ENCODE data around the gene CTNNA2. TPM values are rescaled to one million over a fixed set of nuclear protein-coding genes. Genes with fewer than 3 reads are reported as not detected.

The CTNNA2 gene
- polyA plus RNA-seq, 1 of the 3 experiments (the other 2 are of a cell fraction), result 0.30 TPM

DNA sequence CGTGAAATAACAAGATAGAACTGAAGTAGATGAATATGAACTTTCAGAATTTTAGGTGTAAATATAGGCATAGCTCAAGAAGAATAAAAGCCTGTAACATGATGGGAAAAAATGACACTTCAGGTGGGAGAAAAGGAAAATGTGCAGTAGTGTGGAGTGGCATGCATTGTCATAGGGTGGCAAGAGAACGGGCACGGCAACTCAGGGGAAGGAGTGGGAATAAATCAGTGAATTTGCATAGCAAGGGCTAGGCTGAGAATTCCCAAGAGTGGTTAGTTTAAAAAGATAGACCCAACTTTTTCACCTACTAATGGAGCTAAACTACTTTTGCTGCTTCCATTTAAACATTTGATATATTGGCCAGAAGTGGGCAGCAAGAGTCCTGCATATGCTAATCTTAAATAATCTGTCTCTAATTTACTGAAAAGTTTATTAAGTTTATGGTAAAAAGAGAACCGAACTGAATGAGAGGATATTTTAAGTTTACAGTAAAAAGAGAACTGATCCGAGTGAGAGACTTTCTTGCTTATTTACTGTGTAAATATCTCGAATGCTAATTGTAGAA lies 228.1 kb downstream of the CTNNA2 start (continued):
- TF ChIP-seq, protein P1, sequence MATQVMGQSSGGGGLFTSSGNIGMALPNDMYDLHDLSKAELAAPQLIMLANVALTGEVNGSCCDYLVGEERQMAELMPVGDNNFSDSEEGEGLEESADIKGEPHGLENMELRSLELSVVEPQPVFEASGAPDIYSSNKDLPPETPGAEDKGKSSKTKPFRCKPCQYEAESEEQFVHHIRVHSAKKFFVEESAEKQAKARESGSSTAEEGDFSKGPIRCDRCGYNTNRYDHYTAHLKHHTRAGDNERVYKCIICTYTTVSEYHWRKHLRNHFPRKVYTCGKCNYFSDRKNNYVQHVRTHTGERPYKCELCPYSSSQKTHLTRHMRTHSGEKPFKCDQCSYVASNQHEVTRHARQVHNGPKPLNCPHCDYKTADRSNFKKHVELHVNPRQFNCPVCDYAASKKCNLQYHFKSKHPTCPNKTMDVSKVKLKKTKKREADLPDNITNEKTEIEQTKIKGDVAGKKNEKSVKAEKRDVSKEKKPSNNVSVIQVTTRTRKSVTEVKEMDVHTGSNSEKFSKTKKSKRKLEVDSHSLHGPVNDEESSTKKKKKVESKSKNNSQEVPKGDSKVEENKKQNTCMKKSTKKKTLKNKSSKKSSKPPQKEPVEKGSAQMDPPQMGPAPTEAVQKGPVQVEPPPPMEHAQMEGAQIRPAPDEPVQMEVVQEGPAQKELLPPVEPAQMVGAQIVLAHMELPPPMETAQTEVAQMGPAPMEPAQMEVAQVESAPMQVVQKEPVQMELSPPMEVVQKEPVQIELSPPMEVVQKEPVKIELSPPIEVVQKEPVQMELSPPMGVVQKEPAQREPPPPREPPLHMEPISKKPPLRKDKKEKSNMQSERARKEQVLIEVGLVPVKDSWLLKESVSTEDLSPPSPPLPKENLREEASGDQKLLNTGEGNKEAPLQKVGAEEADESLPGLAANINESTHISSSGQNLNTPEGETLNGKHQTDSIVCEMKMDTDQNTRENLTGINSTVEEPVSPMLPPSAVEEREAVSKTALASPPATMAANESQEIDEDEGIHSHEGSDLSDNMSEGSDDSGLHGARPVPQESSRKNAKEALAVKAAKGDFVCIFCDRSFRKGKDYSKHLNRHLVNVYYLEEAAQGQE (IDR thresholded peaks at IDR 0.05; ENCODE audit: low read depth, low read length), result no peak
- TF ChIP-seq, protein P2, sequence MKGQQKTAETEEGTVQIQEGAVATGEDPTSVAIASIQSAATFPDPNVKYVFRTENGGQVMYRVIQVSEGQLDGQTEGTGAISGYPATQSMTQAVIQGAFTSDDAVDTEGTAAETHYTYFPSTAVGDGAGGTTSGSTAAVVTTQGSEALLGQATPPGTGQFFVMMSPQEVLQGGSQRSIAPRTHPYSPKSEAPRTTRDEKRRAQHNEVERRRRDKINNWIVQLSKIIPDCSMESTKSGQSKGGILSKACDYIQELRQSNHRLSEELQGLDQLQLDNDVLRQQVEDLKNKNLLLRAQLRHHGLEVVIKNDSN (IDR thresholded peaks at IDR 0.05; ENCODE audit: borderline replicate concordance, low read depth), result no peak

DNA sequence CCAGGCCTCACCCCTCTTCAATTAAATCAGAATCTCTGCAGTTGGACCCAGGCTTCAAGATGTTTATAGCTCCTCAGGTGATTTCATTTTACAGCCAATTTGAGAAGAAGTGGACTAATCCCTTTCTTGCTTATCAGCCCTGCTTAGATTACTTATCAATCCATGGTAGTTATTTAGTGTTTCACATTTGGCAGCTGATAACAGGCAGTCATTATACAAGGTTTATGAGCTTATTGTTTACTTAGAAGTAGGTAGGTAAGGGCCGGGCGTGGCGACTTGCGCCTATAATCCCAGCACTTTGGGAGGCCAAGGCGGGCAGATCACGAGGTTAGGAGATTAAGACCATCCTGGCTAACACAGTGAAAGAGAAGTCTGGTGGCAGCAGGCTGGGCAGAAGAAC lies 237.5 kb downstream of the CTNNA2 start:
- no peaks in the 10 kb centered on the region for H3K9me2 ChIP-seq
- ChIA-PET CTCF (no interaction called here), POLR2A (no interaction called here)
- H3K9me3 ChIP-seq, result no peaks in the 10 kb centered on the region
- no peaks in the 10 kb centered on the region for H4K20me1 ChIP-seq (ENCODE audit: insufficient read depth)
- 71% methylated on average over 6 of the region's 6 CpGs for WGBS (ENCODE audit: low lambda C conversion rate)
- no peak overlapping the region for H3K4me2 ChIP-seq
- H3K27me3 ChIP-seq (ENCODE audit: insufficient read depth), result no peaks in the 10 kb centered on the region
- no peaks in the 10 kb centered on the region for H3K4me1 ChIP-seq (ENCODE audit: control insufficient read depth in 1 of 2, insufficient read depth in 2 of 2, low read depth in 1 of 2, low read length in 1 of 2)
- no peaks in the 10 kb centered on the region for H3F3A ChIP-seq (replicated peaks; ENCODE audit: insufficient read depth)
- no peak overlapping the region for H2AFZ ChIP-seq (ENCODE audit: low read depth)
- H3K4me3 ChIP-seq (ENCODE audit: low read depth in 2 of 2, low read length in 1 of 2), result no peak overlapping the region
- no peaks in the 10 kb centered on the region for H3K79me2 ChIP-seq (ENCODE audit: insufficient read depth)
- TF ChIP-seq TCF12 (IDR thresholded peaks at IDR 0.05), result no peak
- TF ChIP-seq, protein P2 (IDR thresholded peaks at IDR 0.05; ENCODE audit: borderline replicate concordance, low read depth), result no peak
- no peak for TF ChIP-seq GATA2 (CRISPR knock-in tag; IDR thresholded peaks at IDR 0.05)
- TF ChIP-seq RXRA (IDR thresholded peaks at IDR 0.05; ENCODE audit: borderline replicate concordance, low read depth), result no peak
- TF ChIP-seq, protein P1 (IDR thresholded peaks at IDR 0.05; ENCODE audit: low read depth, low read length), result no peak
- TF ChIP-seq, protein P3, sequence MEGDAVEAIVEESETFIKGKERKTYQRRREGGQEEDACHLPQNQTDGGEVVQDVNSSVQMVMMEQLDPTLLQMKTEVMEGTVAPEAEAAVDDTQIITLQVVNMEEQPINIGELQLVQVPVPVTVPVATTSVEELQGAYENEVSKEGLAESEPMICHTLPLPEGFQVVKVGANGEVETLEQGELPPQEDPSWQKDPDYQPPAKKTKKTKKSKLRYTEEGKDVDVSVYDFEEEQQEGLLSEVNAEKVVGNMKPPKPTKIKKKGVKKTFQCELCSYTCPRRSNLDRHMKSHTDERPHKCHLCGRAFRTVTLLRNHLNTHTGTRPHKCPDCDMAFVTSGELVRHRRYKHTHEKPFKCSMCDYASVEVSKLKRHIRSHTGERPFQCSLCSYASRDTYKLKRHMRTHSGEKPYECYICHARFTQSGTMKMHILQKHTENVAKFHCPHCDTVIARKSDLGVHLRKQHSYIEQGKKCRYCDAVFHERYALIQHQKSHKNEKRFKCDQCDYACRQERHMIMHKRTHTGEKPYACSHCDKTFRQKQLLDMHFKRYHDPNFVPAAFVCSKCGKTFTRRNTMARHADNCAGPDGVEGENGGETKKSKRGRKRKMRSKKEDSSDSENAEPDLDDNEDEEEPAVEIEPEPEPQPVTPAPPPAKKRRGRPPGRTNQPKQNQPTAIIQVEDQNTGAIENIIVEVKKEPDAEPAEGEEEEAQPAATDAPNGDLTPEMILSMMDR (IDR thresholded peaks at IDR 0.05), result no peak
- no peak for TF ChIP-seq FOXM1 (IDR thresholded peaks at IDR 0.05; ENCODE audit: low read depth)
- no peak for TF ChIP-seq TEAD4 (IDR thresholded peaks at IDR 0.05; ENCODE audit: borderline replicate concordance, insufficient read depth)
- no peak for TF ChIP-seq JUND (IDR thresholded peaks at IDR 0.05)
- no peak for DNase-seq
- H3K9ac ChIP-seq, result no peak overlapping the region
- no peak overlapping the region for H3K27ac ChIP-seq (ENCODE audit: low read depth in 2 of 2, low read length in 1 of 2)
- H3K36me3 ChIP-seq (replicated peaks in 1 of 2; ENCODE audit: control insufficient read depth in 1 of 2, insufficient read depth in 2 of 2, low read length in 1 of 2), result no peaks in the 10 kb centered on the region

Measured in SK-N-SH (cell line).